IPS-18c (cell line): ENCODE results near the gene GAD2.
A peak's percentile ranks its signal among the peaks of the same experiment; 100 is the strongest.

Experiments
- H3K4me3 ChIP-seq: 2 replicates; pipeline ENCODE4 v1.7.0; 2013; ENCODE audit warnings: low read depth, mild to moderate bottlenecking, low read length, moderate library complexity; ENCODE audit not compliant: insufficient read depth
- H3K9me3 ChIP-seq: one replicate; pipeline ENCODE4 v1.6.1; 2013; ENCODE audit warnings: mild to moderate bottlenecking, low read length, moderate library complexity; ENCODE audit not compliant: control insufficient read depth, insufficient read depth

GAD2 gene

GRCh38 chr10:26278295-26278694 is 61.7 kb downstream of the GAD2 start:
- no peak overlapping the region for H3K4me3 ChIP-seq
- no peaks in the 10 kb centered on the region for H3K9me3 ChIP-seq

- H3K4me3 ChIP-seq, result no peak overlapping the region
- H3K9me3 ChIP-seq, result peaks cover 2% of the 10 kb centered on the region
Observed at GRCh38 chr10:26290236-26290635, 73.7 kb downstream of the GAD2 start.

- H3K9me3 ChIP-seq, result peaks cover 2% of the 10 kb centered on the region
- no peak overlapping the region for H3K4me3 ChIP-seq
Observed at GRCh38 chr10:26291721-26292480, 75.3 kb downstream of the GAD2 start.

GRCh38 chr10:26296360-26296759 is 79.8 kb downstream of the GAD2 start:
- peaks cover 1% of the 10 kb centered on the region for H3K9me3 ChIP-seq
- no peak overlapping the region for H3K4me3 ChIP-seq

GRCh38 chr10:26300001-26300400 is 83.4 kb downstream of the GAD2 start:
- no peaks in the 10 kb centered on the region for H3K9me3 ChIP-seq
- H3K4me3 ChIP-seq, result no peak overlapping the region

- H3K9me3 ChIP-seq, result no peaks in the 10 kb centered on the region
Observed at GRCh38 chr10:26303366-26303765, 86.8 kb downstream of the GAD2 start.

GRCh38 chr10:26310361-26310760 is 93.8 kb downstream of the GAD2 start:
- Histone ChIP-seq H3K4me3 (no peak overlapping the region), H3K9me3 (no peaks in the 10 kb centered on the region)

More at GRCh38 chr10:26303366-26303765, 86.8 kb downstream of the GAD2 start:
- no peak overlapping the region for H3K4me3 ChIP-seq

- no peaks in the 10 kb centered on the region for H3K9me3 ChIP-seq
- no peak overlapping the region for H3K4me3 ChIP-seq
Observed at GRCh38 chr10:26311383-26311940, 94.9 kb downstream of the GAD2 start.

- Histone ChIP-seq H3K9me3 (no peaks in the 10 kb centered on the region), H3K4me3 (no peak overlapping the region)
Observed at GRCh38 chr10:26314265-26315013, 97.9 kb downstream of the GAD2 start.

GRCh38 chr10:26318672-26319071 is 102.1 kb downstream of the GAD2 start:
- no peak overlapping the region for H3K4me3 ChIP-seq
- H3K9me3 ChIP-seq, result no peaks in the 10 kb centered on the region

- Histone ChIP-seq H3K4me3 (no peak overlapping the region), H3K9me3 (no peaks in the 10 kb centered on the region)
Observed at GRCh38 chr10:26323219-26323618, 106.6 kb downstream of the GAD2 start.

GRCh38 chr10:26326851-26327250 is 110.3 kb downstream of the GAD2 start:
- Histone ChIP-seq H3K9me3 (no peaks in the 10 kb centered on the region), H3K4me3 (no peak overlapping the region)

- H3K9me3 ChIP-seq, result no peaks in the 10 kb centered on the region
- no peak overlapping the region for H3K4me3 ChIP-seq
Observed at GRCh38 chr10:26327811-26328210, 111.2 kb downstream of the GAD2 start.

GRCh38 chr10:26331371-26331770 is 114.8 kb downstream of the GAD2 start:
- Histone ChIP-seq H3K9me3 (no peaks in the 10 kb centered on the region), H3K4me3 (no peak overlapping the region)

GRCh38 chr10:26334232-26334931 is 117.8 kb downstream of the GAD2 start:
- H3K9me3 ChIP-seq, result no peaks in the 10 kb centered on the region
- no peak overlapping the region for H3K4me3 ChIP-seq

- H3K9me3 ChIP-seq, result no peaks in the 10 kb centered on the region
- peak overlapping the region; percentile 28; the same call in 1 of the 2 replicates for H3K4me3 ChIP-seq
Observed at GRCh38 chr10:26334932-26335573, 118.5 kb downstream of the GAD2 start.

- H3K4me3 ChIP-seq, result peak overlapping the region; percentile 28; the same call in 1 of the 2 replicates
Observed at GRCh38 chr10:26335574-26336093, 119.1 kb downstream of the GAD2 start.

More at GRCh38 chr10:26335574-26336093, 119.1 kb downstream of the GAD2 start:
- H3K9me3 ChIP-seq, result no peaks in the 10 kb centered on the region
